Cardiac fibroblast (primary cell): ENCODE measurements around the gene DYNLRB1.

Source experiments
- DNase-seq, 2 donors: peaks; one replicate each; pipeline versions ENCODE4 v3.0.0 to v3.0.0-alpha.2; 2010; ENCODE audit warnings: low read depth in 2 of 2
- H3K4me3 ChIP-seq, 2 donors: replicated peaks in 1 of 2; 1 replicate in 1 of 2; 2 replicates in 1 of 2; pipeline ENCODE4 v1.5.1; 2011; ENCODE audit warnings: low read depth in 2 of 2, low read length in 2 of 2, mild to moderate bottlenecking in 2 of 2, moderate library complexity in 1 of 2
- TF ChIP-seq, protein P1 (sequence below): IDR thresholded peaks from one replicate; pipeline ENCODE4 v1.5.1; 2011; ENCODE audit warnings: low read depth, mild to moderate bottlenecking, low read length, inconsistent platforms

Gene DYNLRB1

DNA sequence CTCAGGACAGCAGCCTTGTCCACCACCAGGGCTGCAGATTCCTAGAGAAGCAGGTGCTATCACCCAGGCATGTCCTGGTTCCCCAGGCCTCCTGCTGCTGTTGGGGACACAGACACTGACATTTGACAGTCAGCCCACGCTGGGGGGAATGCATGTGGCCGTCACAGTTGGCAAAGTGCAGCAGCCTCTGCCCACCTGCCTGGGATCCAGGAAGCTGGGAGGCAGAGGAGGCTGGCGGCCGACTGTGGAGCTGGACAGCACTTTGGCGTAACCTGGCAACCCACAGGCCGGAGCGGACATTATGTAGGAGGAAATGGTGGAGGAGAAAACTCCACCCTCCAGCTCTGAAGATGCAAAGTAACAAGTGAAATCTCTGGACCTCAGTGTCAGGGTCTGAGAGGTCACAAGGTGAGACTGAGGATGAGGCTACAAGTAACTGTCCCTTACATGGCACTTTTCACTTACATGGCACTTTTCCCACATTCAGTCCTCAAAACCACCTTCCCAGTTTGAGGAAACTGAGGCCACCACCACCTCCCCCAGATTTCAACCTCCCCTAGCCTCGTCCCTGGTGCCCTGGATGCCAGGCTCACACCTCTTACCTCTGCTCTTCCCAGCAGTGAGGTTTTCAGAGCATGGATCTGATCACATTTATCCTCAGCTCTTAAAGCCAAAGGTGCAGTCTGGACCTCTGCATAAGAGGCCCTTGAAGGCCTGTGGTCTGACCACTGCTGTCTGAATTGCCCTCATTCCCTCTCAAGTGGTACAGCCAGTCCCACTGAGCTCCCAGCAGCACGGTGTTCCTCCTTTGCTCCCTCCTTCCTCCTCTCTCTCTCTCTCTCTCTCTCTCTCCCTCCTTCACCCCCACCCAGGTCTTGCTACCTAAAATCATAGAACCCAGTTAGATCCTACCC is 51.0 kb downstream of the DYNLRB1 start:
- H3K4me3 ChIP-seq, result no peak overlapping the region
- DNase-seq, result no peak
- TF ChIP-seq, protein P1, sequence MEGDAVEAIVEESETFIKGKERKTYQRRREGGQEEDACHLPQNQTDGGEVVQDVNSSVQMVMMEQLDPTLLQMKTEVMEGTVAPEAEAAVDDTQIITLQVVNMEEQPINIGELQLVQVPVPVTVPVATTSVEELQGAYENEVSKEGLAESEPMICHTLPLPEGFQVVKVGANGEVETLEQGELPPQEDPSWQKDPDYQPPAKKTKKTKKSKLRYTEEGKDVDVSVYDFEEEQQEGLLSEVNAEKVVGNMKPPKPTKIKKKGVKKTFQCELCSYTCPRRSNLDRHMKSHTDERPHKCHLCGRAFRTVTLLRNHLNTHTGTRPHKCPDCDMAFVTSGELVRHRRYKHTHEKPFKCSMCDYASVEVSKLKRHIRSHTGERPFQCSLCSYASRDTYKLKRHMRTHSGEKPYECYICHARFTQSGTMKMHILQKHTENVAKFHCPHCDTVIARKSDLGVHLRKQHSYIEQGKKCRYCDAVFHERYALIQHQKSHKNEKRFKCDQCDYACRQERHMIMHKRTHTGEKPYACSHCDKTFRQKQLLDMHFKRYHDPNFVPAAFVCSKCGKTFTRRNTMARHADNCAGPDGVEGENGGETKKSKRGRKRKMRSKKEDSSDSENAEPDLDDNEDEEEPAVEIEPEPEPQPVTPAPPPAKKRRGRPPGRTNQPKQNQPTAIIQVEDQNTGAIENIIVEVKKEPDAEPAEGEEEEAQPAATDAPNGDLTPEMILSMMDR, result no peak

DNA sequence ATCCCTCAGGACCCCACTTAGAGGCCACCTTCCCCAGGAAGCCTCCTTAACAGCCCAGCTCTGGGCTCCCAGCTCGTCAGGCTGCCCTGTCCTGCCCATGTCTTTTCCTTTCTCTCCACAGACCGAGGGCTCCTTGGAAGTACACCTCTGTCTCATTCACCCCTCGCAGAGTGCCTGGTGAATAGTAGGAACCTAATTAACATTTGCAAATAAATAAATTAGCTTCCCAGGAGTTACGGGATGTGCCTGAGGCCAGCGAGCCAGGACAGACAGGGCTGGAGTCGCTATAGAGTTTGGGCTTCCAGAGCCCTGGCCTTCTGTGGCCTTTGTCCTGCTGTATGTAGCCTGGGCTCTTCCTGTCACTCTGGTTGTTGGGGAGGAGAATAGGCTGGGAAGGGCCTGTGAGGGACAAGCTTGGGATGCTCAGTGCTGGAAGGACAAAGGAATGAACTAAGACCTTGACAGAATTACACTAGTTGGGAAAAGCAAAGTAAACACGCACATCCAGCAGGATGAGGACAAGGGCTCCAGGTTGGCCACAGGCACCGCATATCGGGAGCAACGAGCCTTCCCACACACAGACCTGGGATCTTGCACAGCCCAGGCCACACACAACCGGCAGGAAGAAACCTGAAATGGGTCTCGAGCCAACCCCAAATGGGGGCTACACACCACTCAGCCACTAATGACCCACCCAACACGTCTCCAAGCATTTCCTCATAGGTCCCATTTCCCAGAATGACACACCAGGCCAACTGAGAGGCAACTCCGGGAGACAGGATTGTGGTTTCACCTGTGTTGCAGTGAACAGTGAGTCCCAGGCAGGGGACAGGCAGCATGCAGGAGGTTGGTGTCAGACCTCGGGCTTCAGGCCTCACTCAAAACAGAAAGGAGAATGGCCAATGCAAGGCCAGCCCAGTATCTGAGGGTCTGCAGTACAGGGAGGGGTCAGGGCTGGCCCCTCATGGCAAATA is 52.0 kb downstream of the DYNLRB1 start:
- no peak overlapping the region for H3K4me3 ChIP-seq
- TF ChIP-seq, protein P1, result no peak
- DNase-seq, result no peak

DNA sequence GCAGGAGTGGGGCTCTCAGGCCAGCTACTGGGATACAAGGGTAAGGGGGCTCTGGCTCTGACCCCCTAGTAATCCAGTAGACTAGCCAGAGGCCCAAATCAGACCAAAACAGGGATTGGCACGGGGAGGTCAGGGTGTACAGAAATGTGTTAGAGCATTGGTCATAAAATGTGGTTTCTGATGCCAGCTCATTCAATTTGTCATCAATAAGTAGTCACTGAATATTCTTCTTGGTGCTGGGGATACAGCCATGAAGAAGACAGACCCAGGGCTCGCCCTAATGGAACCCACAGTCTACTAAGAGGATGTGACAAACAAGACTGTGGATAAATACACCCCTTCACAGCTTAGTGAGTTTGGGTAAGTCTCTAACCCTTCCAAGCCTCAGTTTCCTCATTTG is 53.4 kb downstream of the DYNLRB1 start:
- no peak for DNase-seq
- TF ChIP-seq, protein P1, result no peak

DNA sequence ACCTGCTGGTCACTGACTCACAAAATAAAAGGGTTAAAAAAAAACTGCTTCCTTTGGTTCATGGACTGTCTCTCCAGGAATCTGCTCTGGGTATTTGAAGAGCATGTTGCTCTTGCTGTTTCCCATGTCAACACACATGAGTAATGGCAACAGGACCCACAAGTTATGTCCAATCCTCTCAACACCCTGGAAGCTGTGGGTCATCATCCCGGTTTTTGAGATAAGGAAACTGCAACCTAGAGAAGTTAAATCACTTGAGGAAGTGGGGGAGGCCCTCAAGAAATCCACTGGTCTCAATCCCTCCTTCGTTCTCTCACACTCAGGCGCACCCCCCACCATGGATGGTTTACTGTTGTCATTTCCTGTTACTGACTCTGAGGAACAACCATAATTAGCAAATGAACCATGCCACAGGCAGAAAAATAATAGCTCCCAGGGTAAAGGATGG is 54.7 kb downstream of the DYNLRB1 start:
- H3K4me3 ChIP-seq, result no peak overlapping the region
- TF ChIP-seq, protein P1, result no peak
- peak; percentile 77 to 83 for DNase-seq

More for the DNA sequence above, 53.4 kb downstream of the DYNLRB1 start:
- no peak overlapping the region for H3K4me3 ChIP-seq

DNA sequence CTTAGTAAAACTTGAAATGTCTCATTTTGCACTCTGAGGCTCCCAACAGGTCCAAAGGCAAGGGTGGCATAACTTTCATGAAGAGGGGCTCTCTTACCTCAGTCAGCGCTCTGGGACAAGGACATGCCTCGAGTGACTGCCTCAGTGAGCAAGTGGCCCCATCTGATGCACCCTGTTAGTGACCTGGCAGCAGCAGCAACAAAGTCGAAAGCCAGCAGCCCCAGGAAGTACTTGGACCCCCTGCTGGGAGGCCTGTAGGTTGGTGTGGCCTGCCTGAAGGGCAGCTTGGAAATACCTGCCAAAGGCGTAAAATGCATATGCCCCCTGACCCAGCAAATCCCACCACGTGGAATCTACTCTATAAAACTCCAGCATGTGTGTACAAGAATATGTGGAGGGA is 55.5 kb downstream of the DYNLRB1 start:
- TF ChIP-seq, protein P1, result no peak
- DNase-seq, result no peak
- H3K4me3 ChIP-seq, result no peak overlapping the region

DNA sequence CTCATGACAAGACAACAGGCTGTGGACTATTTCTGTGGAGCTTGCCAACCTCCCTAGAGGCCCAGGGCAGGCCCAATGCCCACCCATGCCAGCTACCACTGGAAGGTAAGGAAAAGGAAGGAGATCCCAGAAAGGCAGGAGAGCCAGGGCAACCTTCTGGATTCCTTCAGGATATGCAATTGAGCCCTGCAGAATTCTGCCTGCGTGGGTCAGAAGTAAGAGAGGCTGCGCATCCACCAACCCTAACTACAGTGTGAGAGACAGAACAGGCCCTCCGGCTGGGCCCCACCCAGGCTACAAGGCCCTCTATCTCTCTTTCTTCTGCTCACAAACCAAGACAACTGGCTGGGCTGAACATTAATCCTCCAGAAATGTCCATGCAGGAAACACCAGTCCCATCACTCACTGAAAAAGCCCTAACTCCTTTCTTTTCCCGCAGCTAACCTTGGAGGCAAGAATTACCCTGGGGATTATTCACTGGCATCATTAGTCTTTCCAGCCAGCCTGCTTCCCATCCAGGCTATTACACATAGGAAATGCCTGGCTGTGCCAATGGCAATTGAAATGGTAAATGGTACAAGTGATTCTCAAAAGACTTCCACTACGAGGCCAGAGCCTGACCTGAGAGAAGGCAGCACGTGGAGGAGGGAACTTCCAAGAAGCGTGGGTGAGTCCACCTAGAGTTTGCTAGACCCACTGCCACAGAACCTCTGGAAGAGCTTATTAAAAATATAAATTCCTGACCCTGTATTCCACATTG is 57.5 kb downstream of the DYNLRB1 start:
- DNase-seq, result peak in 1 of 2 donors; percentile 38
- TF ChIP-seq, protein P1, result no peak
- no peak overlapping the region for H3K4me3 ChIP-seq
